IPS-18c (cell line): ENCODE data around the gene SPESP1.

ENCODE experiments used
- H3K4me3 ChIP-seq: 2 replicates; pipeline ENCODE4 v1.7.0; 2013; ENCODE audit warnings: low read depth, mild to moderate bottlenecking, low read length, moderate library complexity; ENCODE audit not compliant: insufficient read depth
- H3K9me3 ChIP-seq: one replicate; pipeline ENCODE4 v1.6.1; 2013; ENCODE audit warnings: mild to moderate bottlenecking, low read length, moderate library complexity; ENCODE audit not compliant: control insufficient read depth, insufficient read depth

Gene SPESP1

DNA sequence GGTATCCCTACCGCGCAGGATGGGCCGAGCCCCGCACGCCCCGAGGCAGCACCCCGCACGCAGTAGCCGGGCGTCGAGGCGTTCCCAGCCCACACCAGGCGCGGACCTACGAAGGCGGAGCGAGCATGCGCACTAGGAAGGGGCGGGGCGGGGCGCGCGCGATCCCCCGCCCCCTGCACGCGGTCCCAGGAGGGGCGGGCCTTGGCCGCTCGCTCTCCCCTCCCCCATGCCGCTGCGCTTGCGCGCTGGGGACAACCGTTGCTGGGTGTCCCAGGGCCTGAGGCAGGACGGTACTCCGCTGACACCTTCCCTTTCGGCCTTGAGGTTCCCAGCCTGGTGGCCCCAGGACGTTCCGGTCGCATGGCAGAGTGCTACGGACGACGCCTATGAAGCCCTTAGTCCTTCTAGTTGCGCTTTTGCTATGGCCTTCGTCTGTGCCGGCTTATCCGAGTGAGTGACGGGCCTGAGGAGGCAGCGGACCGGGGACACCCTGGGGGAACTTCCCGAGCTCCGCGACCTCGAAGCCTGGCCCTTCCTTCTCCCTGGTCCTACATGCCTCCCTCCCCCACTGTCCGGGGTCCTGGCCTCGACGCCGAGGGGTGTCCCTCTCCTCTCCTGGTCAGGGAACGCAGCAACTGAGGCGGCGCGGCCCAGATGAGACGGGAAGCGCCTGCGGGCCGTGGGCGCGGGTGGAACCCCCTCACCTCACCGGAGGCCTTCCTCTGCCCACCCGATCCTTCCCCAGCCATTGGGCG lies at the start of gene SPESP1:
SPESP1 (plus strand) TSS at position 258 of the 755 bp plus-strand sequence; CDS start at position 387, 129 bp downstream.
- Histone ChIP-seq H3K9me3 (peaks cover 3% of the 10 kb centered on the region), H3K4me3 (no peak within 1 kb of the TSS)

DNA sequence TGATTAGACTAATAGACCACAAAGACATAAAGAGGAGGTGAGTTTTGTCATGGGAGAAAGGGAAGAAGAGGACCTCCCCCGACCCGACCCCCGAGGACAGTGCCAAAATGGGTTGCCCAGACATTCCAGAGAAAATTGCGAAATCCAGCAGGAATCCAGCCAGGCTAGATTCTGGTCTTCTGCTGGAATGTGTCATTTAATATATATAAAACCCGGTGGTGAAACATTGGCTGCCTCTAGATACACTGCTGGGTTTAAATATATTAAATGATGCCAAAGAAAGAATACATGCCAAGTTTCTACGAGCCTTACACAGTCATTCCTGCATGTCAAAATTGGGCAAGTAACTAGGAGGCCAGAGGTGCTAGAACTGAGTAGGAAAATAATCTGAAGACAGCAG lies 45.3 kb upstream of the SPESP1 start:
- H3K9me3 ChIP-seq: no peaks in the 10 kb centered on the region
- H3K4me3 ChIP-seq: no peak overlapping the region

DNA sequence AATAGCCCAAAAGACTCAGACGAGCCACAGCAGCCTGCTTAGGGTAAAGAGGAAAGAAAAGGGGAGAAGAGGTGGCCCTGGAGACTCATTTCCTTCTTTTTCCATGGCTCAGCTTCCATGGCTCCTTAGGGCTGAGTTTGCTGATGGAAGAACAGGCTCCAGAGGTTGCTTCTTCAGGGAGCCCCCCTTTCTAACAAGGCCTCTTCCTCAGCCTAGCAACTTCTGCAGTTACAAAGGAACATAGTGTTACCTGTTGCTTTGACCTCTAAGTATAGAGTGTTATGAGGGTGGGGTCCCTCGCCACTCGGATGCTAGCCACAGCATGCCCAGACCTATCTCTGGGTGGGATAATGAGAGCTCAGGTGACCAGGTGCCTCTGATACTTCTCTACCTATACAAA lies 43.2 kb upstream of the SPESP1 start:
- Histone ChIP-seq H3K9me3 (no peaks in the 10 kb centered on the region), H3K4me3 (no peak overlapping the region)

DNA sequence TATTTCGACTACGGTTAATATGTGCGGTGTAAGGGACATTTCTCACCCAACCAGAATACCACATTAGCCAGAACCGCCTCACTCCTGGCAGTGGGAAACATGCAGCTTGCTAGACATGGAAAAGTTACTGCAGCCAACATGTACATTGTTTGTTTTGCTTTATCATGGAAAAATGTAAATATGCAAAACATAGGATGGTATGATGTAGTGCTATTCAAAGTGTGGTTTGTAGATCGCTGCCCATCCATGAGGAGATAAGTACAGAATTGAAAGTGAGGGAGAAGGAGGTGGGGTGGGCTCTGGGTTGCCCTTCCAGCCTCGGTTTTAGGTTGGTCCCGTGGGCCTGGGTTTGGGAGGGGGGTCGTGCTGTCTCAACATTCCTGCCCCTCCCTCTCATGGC lies 42.5 kb upstream of the SPESP1 start:
- H3K4me3 ChIP-seq: no peak overlapping the region
- no peaks in the 10 kb centered on the region for H3K9me3 ChIP-seq

DNA sequence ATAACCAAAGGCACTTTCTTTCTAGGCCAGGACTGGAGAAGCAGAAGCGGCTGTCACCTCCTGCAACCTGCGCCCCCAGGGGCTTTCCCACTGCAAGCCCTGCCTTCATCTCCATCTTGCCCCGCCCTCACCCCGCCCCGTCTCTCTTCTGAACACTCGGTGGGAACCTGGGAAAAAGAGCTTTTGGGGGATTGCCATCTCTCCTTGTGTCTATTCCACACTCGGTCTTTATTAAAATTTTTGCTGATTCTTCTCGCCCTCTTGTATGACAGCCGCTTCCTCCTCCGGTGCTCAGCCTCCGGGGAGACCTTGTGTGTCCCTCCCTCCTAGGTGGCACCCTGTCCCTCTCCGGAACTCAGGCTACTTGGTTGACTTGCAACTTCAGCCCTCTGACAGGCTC lies 41.9 kb upstream of the SPESP1 start:
- H3K4me3 ChIP-seq: no peak overlapping the region; the same call in 1 of the 2 replicates
- H3K9me3 ChIP-seq: no peaks in the 10 kb centered on the region

DNA sequence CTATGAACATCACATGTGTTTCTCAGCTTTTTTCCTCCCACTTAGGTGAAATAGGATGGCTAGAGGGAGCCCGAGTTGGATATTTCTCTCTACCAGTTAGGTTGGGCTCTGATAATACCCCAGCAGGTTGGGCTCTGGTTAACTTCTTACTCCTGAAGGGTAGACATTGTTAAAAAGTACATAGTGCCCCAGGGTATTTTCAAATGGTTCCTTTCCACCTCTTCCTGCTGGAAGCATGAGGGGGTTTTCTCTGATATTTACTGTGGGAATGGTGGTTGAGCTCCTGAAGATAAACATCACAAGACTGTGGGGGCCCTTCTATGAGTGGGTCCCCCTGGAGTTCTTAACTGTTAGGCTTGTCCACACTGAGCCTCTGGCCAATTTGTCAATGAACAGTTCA lies 36.1 kb upstream of the SPESP1 start:
- Histone ChIP-seq H3K4me3 (no peak overlapping the region), H3K9me3 (no peaks in the 10 kb centered on the region)

DNA sequence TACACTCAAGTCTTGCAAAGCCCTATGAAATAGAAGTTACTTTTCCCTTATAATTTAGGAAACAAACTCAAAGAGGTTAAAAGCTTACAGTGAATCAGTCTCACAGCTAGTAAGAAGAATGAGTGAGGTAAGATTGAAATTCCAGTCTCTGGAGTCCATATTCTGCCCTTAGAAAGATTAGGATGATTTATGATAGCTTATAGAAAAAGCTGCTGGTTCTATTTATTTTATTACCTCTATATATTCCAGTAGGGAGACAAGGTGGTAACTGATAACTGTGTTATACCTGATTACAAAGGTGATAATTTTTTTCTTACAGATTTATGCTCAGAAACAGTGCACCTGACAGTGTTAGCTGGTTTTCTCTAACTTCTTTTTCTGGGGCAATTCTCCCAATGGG lies 34.1 kb upstream of the SPESP1 start:
- no peak overlapping the region for H3K4me3 ChIP-seq
- H3K9me3 ChIP-seq: no peaks in the 10 kb centered on the region

DNA sequence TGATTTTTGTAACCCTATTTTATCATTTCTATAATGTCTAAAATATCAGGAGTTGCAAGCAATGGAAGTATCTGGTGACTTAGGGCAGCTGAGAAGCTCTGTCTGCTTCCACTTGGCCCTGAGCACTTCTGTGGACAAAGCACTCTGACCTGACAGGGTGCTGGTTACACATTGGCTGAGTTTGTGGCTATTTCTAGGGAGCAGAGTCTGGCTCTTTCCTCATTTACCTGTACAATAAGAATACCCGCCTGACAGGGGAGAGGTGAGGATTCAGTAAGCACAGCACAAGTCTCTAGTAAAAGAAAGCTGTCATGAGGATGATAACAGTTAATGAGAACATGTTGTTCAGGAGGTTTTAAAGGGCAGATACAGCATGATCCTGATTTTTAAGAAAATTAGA lies 33.3 kb upstream of the SPESP1 start:
- Histone ChIP-seq H3K4me3 (no peak overlapping the region), H3K9me3 (no peaks in the 10 kb centered on the region)

DNA sequence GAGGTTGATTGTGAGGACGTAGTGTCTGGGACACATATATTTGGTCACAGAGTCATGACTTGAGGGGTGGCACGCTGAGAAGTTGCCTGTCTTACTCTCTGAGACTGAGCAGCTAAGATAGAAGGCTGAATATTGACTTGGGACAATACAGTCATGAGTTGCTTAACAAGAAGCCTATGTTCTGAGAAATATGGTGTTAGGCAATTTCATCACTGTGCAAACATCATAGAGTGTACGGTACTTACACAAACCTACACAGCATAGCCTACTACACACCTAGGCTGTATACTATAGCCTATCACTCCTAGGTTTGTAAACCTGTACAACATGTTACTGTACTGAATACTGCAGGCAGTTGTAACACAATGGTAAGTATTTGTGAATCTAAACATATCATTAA lies 30.3 kb upstream of the SPESP1 start:
- Histone ChIP-seq H3K9me3 (no peaks in the 10 kb centered on the region), H3K4me3 (no peak overlapping the region)

DNA sequence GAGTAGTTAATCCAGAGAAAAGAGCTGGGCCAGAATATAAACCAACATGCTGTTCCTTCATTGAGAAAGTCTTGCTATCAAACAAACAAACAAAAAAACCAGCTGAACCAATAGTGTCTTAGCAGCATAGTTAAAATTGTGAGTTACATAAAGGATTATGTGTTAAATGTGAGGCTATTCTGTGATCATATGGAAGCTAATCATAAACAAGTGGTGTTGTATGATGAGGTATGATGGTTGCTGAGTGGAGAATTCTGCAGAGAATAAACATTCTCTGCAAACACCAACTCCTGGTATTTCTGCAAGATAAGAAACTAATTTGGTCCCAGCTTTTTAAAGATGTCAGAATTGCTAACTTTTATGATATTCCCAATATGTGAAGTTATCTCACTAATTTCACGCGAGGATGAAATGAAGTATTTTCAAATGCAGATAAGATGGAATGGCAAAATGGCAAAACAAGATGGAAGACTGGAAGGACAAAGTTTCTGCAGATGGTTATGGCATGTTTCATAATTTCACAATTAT lies 22.9 kb upstream of the SPESP1 start:
- Histone ChIP-seq H3K9me3 (no peaks in the 10 kb centered on the region), H3K4me3 (no peak overlapping the region)

DNA sequence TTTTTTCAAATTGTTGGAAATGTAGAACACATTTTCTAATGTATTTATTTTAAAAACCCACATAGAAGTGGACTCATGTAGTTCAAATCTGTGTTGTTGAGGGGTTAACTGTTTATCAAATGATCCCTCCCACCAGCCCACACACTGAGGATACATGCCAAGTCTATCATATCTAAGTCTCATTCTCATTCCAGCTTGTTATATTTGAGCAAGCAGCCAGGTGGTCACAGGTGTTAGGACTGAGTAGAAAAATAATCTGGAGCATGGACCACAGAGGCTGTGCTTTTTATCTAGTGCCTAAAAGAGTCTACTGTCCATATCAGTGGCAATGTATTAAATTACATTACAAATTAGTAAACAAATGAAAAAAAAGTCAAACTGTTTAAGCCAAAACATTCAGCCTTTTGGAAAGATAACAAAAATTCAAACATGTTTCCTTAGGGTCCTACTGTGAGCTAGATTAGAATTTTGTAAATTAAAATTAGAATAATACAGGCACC lies 20.7 kb upstream of the SPESP1 start:
- Histone ChIP-seq H3K4me3 (no peak overlapping the region), H3K9me3 (no peaks in the 10 kb centered on the region)

DNA sequence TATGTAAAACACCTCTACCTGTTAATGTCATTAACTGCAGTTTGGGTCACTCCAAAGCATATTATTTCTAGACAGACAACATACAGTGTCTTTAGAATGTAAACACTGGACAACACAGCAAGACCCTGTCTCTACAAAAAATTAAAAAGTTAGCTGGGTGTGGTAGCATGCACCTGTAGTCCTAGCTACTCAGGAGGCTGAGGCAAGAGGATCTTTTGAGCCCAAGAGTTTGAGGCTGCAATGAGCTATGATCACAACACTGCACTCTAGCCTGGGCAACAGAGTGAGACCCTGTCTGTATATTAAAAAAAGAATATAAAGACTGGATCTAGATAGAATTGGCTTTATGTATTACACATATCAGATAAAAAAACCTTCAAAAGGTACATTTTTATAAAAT lies 20.0 kb upstream of the SPESP1 start:
- Histone ChIP-seq H3K4me3 (no peak overlapping the region), H3K9me3 (no peaks in the 10 kb centered on the region)

DNA sequence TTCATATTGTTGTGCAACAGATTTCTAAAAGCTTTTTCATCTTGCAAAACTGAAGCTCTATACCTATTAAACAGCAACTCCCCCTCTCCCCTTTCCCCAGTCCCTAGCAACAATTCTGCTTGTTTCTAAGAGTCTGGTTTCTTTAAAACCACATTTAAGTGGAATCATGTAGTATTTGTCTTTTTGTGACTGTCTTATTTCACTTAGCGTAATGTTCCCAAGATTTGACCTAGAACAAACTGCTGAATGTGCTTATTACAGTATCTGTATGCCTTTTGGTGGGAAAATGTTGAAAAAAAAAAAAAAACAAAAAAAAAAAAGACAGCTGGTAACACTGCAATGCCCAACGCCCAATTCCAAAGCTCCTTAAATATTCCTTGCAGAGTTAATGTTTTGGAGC lies 19.5 kb upstream of the SPESP1 start:
- Histone ChIP-seq H3K9me3 (peaks cover 1% of the 10 kb centered on the region), H3K4me3 (no peak overlapping the region)

DNA sequence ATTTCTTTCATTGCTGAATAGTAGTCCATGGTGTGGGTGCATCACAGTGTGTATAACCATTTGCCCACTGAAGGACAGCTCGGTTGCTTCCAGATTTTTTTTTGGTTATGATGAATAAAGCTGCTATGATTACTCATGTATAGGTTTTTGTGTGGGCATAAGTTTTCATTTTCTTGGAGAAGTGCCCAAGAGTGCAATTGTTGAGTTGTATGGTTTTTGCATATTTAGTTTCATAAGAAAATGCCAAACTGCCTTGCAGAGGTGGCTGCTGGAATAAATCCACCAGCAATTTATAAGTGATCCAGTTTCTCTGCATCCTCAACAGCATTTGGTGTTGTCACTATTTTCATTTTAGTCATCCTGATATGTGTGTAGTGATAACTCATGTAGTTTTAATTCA lies 8.4 kb upstream of the SPESP1 start:
- no peaks in the 10 kb centered on the region for H3K9me3 ChIP-seq

DNA sequence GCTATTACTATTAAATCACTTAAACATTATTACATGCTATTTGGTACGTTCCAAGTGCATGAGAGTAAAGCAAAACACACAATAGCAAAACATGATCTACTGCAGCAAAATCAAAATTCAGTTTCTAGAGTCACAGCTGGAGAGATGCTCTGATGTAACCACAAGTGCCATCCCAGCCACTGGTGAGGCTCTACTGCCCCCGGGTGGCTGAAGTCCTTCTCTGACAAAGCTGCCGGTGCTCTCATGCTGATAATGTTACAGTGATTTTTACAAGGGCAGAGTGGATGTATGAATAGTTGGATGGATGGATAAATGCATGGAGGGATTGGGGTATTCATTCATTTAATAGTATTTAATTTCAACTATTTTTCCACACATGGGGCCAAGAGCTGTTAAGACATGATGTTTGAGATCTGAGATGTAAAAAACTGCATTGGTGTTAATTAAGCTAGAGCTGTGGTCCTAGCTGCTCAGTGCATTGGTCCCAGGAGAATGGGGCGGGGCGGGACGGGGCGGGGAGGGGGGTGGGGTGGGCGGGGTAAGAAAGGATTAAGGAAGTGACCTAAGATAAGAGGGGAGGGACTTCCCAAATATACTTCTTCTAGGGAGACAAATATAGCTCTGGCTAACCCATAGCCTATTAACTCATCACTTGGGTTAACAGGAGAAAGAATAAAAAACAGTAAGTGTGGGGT lies 5.3 kb upstream of the SPESP1 start:
- H3K4me3 ChIP-seq: no peak overlapping the region
- no peaks in the 10 kb centered on the region for H3K9me3 ChIP-seq

More for the DNA sequence above, 8.4 kb upstream of the SPESP1 start:
- no peak overlapping the region for H3K4me3 ChIP-seq

DNA sequence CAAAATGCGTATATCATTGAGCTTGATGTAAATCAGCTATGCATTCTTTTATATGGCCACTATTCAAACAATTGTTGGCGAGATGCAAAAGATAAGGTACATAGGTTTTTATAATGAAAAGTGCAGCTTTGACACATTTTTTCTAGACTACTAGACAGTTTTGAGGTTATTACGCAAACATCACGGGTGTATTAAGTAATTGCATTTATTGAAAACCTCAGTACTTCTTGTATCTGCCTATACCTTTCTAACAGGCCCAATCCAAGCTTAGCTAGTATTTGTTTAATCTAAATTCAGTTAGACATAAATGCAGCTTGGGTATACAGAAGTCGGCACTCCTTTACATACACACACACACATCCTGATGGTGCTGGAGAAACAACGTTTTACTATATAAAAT lies 2.7 kb downstream of the SPESP1 start:
- no peak overlapping the region for H3K4me3 ChIP-seq
- peaks cover 3% of the 10 kb centered on the region for H3K9me3 ChIP-seq

DNA sequence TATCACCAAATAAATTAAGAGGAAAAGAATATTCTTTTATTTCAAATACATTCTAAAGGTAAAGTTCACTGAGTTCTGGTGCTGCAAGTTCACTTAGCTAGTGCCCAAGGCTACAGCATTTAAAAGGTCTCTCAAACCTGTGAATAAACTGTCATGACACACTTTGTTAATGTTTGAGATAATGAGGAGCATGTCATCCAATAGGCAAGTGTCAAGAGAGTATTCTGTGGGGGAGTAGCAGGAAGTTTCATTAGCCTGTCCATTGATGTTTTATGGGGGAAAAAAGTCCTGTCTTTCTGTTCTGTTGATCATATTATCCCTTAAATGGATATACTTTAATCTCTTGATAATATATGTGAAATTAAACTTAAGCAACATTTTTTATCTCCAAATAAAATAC lies 4.0 kb downstream of the SPESP1 start:
- H3K9me3 ChIP-seq: peaks cover 3% of the 10 kb centered on the region
- no peak overlapping the region for H3K4me3 ChIP-seq

DNA sequence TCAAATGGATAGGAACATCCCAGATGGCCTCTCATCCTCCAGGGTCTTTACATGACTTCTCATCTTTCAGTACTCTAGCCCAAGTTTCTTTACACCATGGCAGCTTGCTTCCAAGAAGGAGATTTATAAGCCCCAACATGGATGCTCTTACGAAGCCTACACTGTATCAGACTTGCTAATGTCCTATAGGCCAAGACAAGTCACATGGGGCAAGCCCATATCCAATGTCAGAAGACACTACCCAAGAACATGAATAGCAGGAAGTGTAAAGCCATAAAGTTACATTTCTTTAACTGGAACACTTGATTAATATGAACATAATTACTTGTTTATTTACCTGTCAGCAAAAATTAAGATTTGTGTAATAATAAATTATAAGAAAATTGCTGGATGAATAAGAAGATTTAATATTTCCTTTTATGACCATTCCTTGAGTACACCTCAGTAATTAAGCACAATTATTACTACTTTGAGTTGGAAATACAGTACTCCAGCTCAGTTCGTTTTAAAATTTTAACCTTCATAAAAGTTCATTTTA lies 5.1 kb downstream of the SPESP1 start:
- Histone ChIP-seq H3K9me3 (peaks cover 3% of the 10 kb centered on the region), H3K4me3 (no peak overlapping the region)
